HepG2 (cell line): ENCODE measurements around the gene ADCY10. TPM values are rescaled to one million over a fixed set of nuclear protein-coding genes. Genes with fewer than 3 reads are reported as not detected.

Experiments
- ATAC-seq: fragments of 200-7000 bp; cut with Tn5 transposase; 3 replicates; pipeline ENCODE4 v1.9.1; 2020; ENCODE audit warnings: mild to moderate bottlenecking, moderate library complexity
- BruUV-seq: library from RNA; stranded (reverse); fragments of 400-500 nt; replicated peaks from 2 replicates; lab custom pipeline; 2021; lab: Mats Ljungman, UMichigan
- CTCF ChIA-PET: fragments of 300-600 bp; formaldehyde crosslinking; extraction: SDS; loops from one replicate; lab custom pipeline; 2021; ENCODE audit warnings: low total read pairs, inconsistent platforms, low intra/inter-chr PET ratio; lab: Yijun Ruan, JAX
- POLR2A ChIA-PET: fragments of 350-600 bp; sonication (Branson Sonifier 250); formaldehyde crosslinking; loops from one replicate; lab custom pipeline; 2020; ENCODE audit warnings: antibody characterized with exemption, inconsistent platforms; lab: Yijun Ruan, JAX
- DNase-seq: peaks from one replicate; pipeline ENCODE4 v3.0.0-alpha.2; 2015; ENCODE audit warnings: low spot score
- FAIRE-seq: peaks from 3 replicates; lab custom pipeline; 2011; peaks lifted over from hg19 to GRCh38; lab: Jason Lieb, UNC
- H2AFZ ChIP-seq: one replicate; pipeline ENCODE4 v1.6.1; 2011; ENCODE audit warnings: low read length, inconsistent platforms
- H3K27ac ChIP-seq: fragments of 300-600 bp; 3 replicates; pipeline ENCODE4 v1.8.0; 2011; ENCODE audit warnings: mixed run types, mild to moderate bottlenecking, mixed read lengths, low read length, inconsistent platforms; ENCODE audit not compliant: insufficient read depth; ENCODE audit errors: extremely low read length
- H3K27me3 ChIP-seq, 2 experiments: fragments of 200-600 bp in 1 of 2; 2 replicates in 1 of 2; 3 replicates in 1 of 2; pipeline versions ENCODE4 v1.6.0 to v1.8.0; 2011; ENCODE audit warnings: low read length in 2 of 2, mild to moderate bottlenecking in 2 of 2, moderate library complexity in 2 of 2, inconsistent platforms in 1 of 2; ENCODE audit not compliant: insufficient read depth in 2 of 2, control insufficient read depth in 1 of 2
- H3K36me3 ChIP-seq, 2 experiments: fragments of 200-600 bp in 1 of 2; replicated peaks in 1 of 2; 2 replicates in 1 of 2; 3 replicates in 1 of 2; pipeline versions ENCODE4 v1.5.1 to v1.8.0; 2011; ENCODE audit warnings: low read length in 2 of 2, inconsistent platforms in 1 of 2; ENCODE audit not compliant: insufficient read depth in 2 of 2, control insufficient read depth in 1 of 2
- H3K4me1 ChIP-seq: 2 replicates; pipeline ENCODE4 v1.5.1; 2012; ENCODE audit warnings: low read length, inconsistent platforms; ENCODE audit not compliant: insufficient read depth
- H3K4me2 ChIP-seq: 2 replicates; pipeline ENCODE4 v1.6.0; 2011; ENCODE audit warnings: low read depth, low read length, inconsistent platforms
- H3K4me3 ChIP-seq, 3 experiments: fragments of 200-600 bp in 1 of 3; sonication (generic), shearing (Covaris generic) in 1 of 3; replicated peaks in 1 of 3; 2 replicates each; pipeline ENCODE4 v1.5.1; 2011 to 2016; ENCODE audit warnings: low read length in 3 of 3, inconsistent platforms in 2 of 3, low read depth in 2 of 3, mild to moderate bottlenecking in 2 of 3, control low read depth in 1 of 3, mixed read lengths in 1 of 3; ENCODE audit not compliant: insufficient read depth in 1 of 3
- H3K79me2 ChIP-seq: one replicate; pipeline ENCODE4 v1.6.1; 2011; ENCODE audit warnings: low read length, inconsistent platforms; ENCODE audit not compliant: insufficient read depth
- H3K9ac ChIP-seq: 2 replicates; pipeline ENCODE4 v1.6.0; 2011; ENCODE audit warnings: mild to moderate bottlenecking, low read depth, low read length, inconsistent platforms; ENCODE audit not compliant: insufficient read depth
- H3K9me3 ChIP-seq: 2 replicates; pipeline ENCODE4 v1.5.1; 2012; ENCODE audit warnings: mild to moderate bottlenecking, low read length
- H4K20me1 ChIP-seq: 2 replicates; pipeline ENCODE4 v1.6.0; 2011; ENCODE audit warnings: inconsistent platforms, mild to moderate bottlenecking, low read length, moderate library complexity; ENCODE audit not compliant: insufficient read depth
- ARID2 ChIP-seq: sonication (generic); formaldehyde crosslinking; IDR thresholded peaks from 2 replicates; pipeline ENCODE4 v1.8.1; 2022; ENCODE audit warnings: mild to moderate bottlenecking, missing genetic modification reagents, borderline replicate concordance
- WGBS: methylation state at CpG from one replicate; pipeline ENCODE4 v1.1.6; 2017; ENCODE audit warnings: low lambda C conversion rate; 5-methylcytosine and 5-hydroxymethylcytosine counted together
- in situ Hi-C: cut with HindIII; loops from 2 replicates; pipeline ENCODE4 v1.10.0; 2017; ENCODE audit warnings: low pct_unique_long_range_greater_than_20kb; ENCODE audit not compliant: extremely low pct_ligation_motif_present
- intact Hi-C: fragments of 100-400 bp; cut with micrococcal nuclease; formaldehyde crosslinking; loops from one replicate; pipeline ENCODE4 v1.10.0; 2022; ENCODE audit not compliant: unreplicated experiment
- polyA plus RNA-seq, 8 experiments: library from polyadenylated mRNA; depleted of rRNA in 3 of 8; stranded (reverse) in 7 of 8; unstranded in 1 of 8; fragments of >200 nt; fragmentation: Illumina TruSeq in 4 of 8; extraction: Trizol in 4 of 8; gene quantifications; 2 replicates each; pipeline versions ENCODE4 v1.2.1 to v1.2.3, GENCODE V29; 2011 to 2016; ENCODE audit warnings: low read depth in 4 of 8, missing spikeins in 1 of 8, mixed read lengths in 1 of 8; ENCODE audit not compliant: insufficient read depth in 1 of 8
- total RNA-seq, 5 experiments: library from RNA; depleted of rRNA; stranded (reverse); fragments of >200 nt; fragmentation: Illumina TruSeq; extraction: Trizol; gene quantifications; 2 replicates each; pipeline ENCODE4 v1.2.3, GENCODE V29; 2016; ENCODE audit warnings: low read depth in 1 of 5
- TF ChIP-seq, protein P1 (sequence below): sonication (generic); formaldehyde crosslinking; IDR thresholded peaks from 2 replicates; pipeline ENCODE4 v1.4.0; 2020; ENCODE audit warnings: low read depth, mild to moderate bottlenecking, missing genetic modification reagents
- TF ChIP-seq, protein P2 (sequence below): sonication (generic); formaldehyde crosslinking; IDR thresholded peaks from 2 replicates; pipeline ENCODE4; 2020; ENCODE audit warnings: missing genetic modification reagents, mild to moderate bottlenecking, borderline replicate concordance
- TF ChIP-seq, protein P3 (sequence below): sonication (generic); formaldehyde crosslinking; IDR thresholded peaks from 2 replicates; pipeline ENCODE4 v1.4.0; 2020; ENCODE audit warnings: missing genetic modification reagents, mild to moderate bottlenecking, borderline replicate concordance

The ADCY10 gene
- total and polyA plus RNA-seq, 2 of the 13 experiments (the other 11 are each of a cell fraction or from before 2014, with no cell fraction given): 0.02 to 0.03 TPM

DNA sequence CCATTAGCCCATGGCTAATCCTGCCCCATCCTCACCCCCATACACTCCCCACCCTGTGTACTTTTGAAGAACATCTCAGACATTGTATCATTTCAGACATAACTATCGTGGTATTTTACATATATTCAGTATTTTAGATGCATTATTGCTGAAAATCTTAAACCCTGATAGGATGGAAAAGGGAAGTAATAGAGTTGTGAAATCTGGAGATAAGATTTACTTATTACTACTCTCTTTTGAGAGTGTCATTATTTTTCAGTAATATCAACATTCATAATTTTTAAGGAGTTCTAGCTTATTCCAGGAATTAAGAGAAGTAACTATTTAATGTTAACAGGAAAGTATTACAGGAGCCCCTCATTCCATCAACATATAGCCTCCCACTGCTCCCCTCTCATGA lies 34.4 kb downstream of the ADCY10 start:
- no peaks in the 10 kb centered on the region for H3K27me3 ChIP-seq
- H3K4me3 ChIP-seq: no peak overlapping the region
- BruUV-seq: no TSS peak
- H2AFZ ChIP-seq: no peak overlapping the region
- in situ Hi-C loops (no loop called here), intact Hi-C loops (no loop called here)
- CTCF ChIA-PET: no interaction called here
- TF ChIP-seq, protein P1, sequence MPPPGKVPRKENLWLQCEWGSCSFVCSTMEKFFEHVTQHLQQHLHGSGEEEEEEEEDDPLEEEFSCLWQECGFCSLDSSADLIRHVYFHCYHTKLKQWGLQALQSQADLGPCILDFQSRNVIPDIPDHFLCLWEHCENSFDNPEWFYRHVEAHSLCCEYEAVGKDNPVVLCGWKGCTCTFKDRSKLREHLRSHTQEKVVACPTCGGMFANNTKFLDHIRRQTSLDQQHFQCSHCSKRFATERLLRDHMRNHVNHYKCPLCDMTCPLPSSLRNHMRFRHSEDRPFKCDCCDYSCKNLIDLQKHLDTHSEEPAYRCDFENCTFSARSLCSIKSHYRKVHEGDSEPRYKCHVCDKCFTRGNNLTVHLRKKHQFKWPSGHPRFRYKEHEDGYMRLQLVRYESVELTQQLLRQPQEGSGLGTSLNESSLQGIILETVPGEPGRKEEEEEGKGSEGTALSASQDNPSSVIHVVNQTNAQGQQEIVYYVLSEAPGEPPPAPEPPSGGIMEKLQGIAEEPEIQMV (CRISPR knock-in tag): no peak
- TF ChIP-seq, protein P2, sequence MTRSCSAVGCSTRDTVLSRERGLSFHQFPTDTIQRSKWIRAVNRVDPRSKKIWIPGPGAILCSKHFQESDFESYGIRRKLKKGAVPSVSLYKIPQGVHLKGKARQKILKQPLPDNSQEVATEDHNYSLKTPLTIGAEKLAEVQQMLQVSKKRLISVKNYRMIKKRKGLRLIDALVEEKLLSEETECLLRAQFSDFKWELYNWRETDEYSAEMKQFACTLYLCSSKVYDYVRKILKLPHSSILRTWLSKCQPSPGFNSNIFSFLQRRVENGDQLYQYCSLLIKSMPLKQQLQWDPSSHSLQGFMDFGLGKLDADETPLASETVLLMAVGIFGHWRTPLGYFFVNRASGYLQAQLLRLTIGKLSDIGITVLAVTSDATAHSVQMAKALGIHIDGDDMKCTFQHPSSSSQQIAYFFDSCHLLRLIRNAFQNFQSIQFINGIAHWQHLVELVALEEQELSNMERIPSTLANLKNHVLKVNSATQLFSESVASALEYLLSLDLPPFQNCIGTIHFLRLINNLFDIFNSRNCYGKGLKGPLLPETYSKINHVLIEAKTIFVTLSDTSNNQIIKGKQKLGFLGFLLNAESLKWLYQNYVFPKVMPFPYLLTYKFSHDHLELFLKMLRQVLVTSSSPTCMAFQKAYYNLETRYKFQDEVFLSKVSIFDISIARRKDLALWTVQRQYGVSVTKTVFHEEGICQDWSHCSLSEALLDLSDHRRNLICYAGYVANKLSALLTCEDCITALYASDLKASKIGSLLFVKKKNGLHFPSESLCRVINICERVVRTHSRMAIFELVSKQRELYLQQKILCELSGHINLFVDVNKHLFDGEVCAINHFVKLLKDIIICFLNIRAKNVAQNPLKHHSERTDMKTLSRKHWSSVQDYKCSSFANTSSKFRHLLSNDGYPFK (CRISPR knock-in tag): no peak
- TF ChIP-seq ARID2 (CRISPR knock-in tag): no peak
- TF ChIP-seq, protein P3, sequence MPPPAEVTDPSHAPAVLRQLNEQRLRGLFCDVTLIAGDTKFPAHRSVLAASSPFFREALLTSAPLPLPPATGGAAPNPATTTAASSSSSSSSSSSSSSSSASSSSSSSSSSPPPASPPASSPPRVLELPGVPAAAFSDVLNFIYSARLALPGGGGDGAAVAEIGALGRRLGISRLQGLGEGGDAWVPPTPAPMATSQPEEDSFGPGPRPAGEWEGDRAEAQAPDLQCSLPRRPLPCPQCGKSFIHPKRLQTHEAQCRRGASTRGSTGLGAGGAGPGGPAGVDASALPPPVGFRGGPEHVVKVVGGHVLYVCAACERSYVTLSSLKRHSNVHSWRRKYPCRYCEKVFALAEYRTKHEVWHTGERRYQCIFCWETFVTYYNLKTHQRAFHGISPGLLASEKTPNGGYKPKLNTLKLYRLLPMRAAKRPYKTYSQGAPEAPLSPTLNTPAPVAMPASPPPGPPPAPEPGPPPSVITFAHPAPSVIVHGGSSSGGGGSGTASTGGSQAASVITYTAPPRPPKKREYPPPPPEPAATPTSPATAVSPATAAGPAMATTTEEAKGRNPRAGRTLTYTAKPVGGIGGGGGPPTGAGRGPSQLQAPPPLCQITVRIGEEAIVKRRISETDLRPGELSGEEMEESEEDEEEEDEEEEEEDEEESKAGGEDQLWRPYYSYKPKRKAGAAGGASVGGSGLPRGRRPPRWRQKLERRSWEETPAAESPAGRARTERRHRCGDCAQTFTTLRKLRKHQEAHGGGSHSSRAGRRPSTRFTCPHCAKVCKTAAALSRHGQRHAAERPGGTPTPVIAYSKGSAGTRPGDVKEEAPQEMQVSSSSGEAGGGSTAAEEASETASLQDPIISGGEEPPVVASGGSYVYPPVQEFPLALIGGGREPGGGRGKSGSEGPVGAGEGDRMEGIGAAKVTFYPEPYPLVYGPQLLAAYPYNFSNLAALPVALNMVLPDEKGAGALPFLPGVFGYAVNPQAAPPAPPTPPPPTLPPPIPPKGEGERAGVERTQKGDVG (CRISPR knock-in tag): no peak
- no peaks in the 10 kb centered on the region for H3K9me3 ChIP-seq
- ATAC-seq (no peak), FAIRE-seq (no peak), DNase-seq (no peak)
- no peak overlapping the region for H3K4me2 ChIP-seq
- no peaks in the 10 kb centered on the region for H3K36me3 ChIP-seq
- H3K27ac ChIP-seq: no peak overlapping the region
- H3K4me1 ChIP-seq: peaks cover 30% of the 10 kb centered on the region
- H4K20me1 ChIP-seq: no peaks in the 10 kb centered on the region
- WGBS: 3% methylated on average over 1 of the region's 1 CpG
- POLR2A ChIA-PET: no interaction called here
- no peaks in the 10 kb centered on the region for H3K79me2 ChIP-seq
- H3K9ac ChIP-seq: no peak overlapping the region
